HepG2 (cell line): ENCODE measurements around the gene CEP164. TPM values are rescaled to one million over a fixed set of nuclear protein-coding genes. Genes with fewer than 3 reads are reported as not detected.

ENCODE experiments used
- AHR ChIP-seq: IDR thresholded peaks from 2 replicates; pipeline ENCODE4 v1.6.1; 2018; ENCODE audit warnings: missing genetic modification reagents, missing compliant biosample characterization
- ATF7 ChIP-seq, 2 experiments: fragments of 450-650 bp in 1 of 2; sonication (generic) in 1 of 2; formaldehyde crosslinking in 1 of 2; IDR thresholded peaks; 2 replicates each; pipeline versions ENCODE4 v1.4.0 to v1.6.1; 2016 to 2020; ENCODE audit warnings: antibody characterized with exemption in 1 of 2, mild to moderate bottlenecking in 1 of 2, missing genetic modification reagents in 1 of 2
- E2F1 ChIP-seq: sonication (generic); formaldehyde crosslinking; IDR thresholded peaks from 2 replicates; pipeline ENCODE4 v1.5.0; 2020; ENCODE audit warnings: missing genetic modification reagents
- FOXK1 ChIP-seq: sonication (generic); formaldehyde crosslinking; IDR thresholded peaks from 2 replicates; pipeline ENCODE4 v1.4.0; 2020; ENCODE audit warnings: low read depth, missing genetic modification reagents, borderline replicate concordance
- HIC2 ChIP-seq: sonication (generic); formaldehyde crosslinking; IDR thresholded peaks from 2 replicates; pipeline ENCODE4 v1.9.0; 2022; ENCODE audit warnings: low read depth, missing genetic modification reagents
- MED8 ChIP-seq: sonication (generic); formaldehyde crosslinking; IDR thresholded peaks from 2 replicates; pipeline ENCODE4 v1.8.1; 2023; ENCODE audit warnings: mild to moderate bottlenecking, missing genetic modification reagents; ENCODE audit not compliant: insufficient replicate concordance
- NR2C2 ChIP-seq: sonication (generic); formaldehyde crosslinking; IDR thresholded peaks from 2 replicates; pipeline ENCODE4 v1.4.0; 2020; ENCODE audit warnings: missing genetic modification reagents, mild to moderate bottlenecking, moderate library complexity, borderline replicate concordance
- NRL ChIP-seq: sonication (generic); formaldehyde crosslinking; IDR thresholded peaks from 2 replicates; pipeline ENCODE4 v1.5.0; 2020; ENCODE audit warnings: missing genetic modification reagents, mild to moderate bottlenecking, moderate library complexity, borderline replicate concordance
- RBFOX2 ChIP-seq: fragments of 200-400 bp; formaldehyde crosslinking; IDR thresholded peaks from 2 replicates; pipeline ENCODE4 v1.6.1; 2017; ENCODE audit warnings: low read depth, mild to moderate bottlenecking, low read length
- SMAD3 ChIP-seq: sonication (generic); formaldehyde crosslinking; IDR thresholded peaks from 2 replicates; pipeline ENCODE4 v1.4.0; 2020; ENCODE audit warnings: missing genetic modification reagents
- SMC3 ChIP-seq: IDR thresholded peaks from 2 replicates; pipeline ENCODE4 v1.6.1; 2011; ENCODE audit warnings: low read length, improper control_type of control experiment
- SUZ12 ChIP-seq: fragments of 150-350 bp; IDR thresholded peaks from 2 replicates; pipeline ENCODE4 v1.6.1; 2014; ENCODE audit warnings: low read depth, low read length
- ZIK1 ChIP-seq: sonication (generic); formaldehyde crosslinking; IDR thresholded peaks from 2 replicates; pipeline ENCODE4 v1.5.0; 2020; ENCODE audit warnings: mild to moderate bottlenecking, low read depth, missing genetic modification reagents, borderline replicate concordance
- ZNF468 ChIP-seq: sonication (generic); formaldehyde crosslinking; IDR thresholded peaks from 2 replicates; pipeline ENCODE4 v1.8.0; 2022; ENCODE audit warnings: mild to moderate bottlenecking, moderate library complexity, missing genetic modification reagents
- polyA plus RNA-seq, 8 experiments: library from polyadenylated mRNA; depleted of rRNA in 3 of 8; stranded (reverse) in 7 of 8; unstranded in 1 of 8; fragments of >200 nt; fragmentation: Illumina TruSeq in 4 of 8; extraction: Trizol in 4 of 8; gene quantifications; 2 replicates each; pipeline versions ENCODE4 v1.2.1 to v1.2.3, GENCODE V29; 2011 to 2016; ENCODE audit warnings: low read depth in 4 of 8, missing spikeins in 1 of 8, mixed read lengths in 1 of 8; ENCODE audit not compliant: insufficient read depth in 1 of 8
- total RNA-seq, 5 experiments: library from RNA; depleted of rRNA; stranded (reverse); fragments of >200 nt; fragmentation: Illumina TruSeq; extraction: Trizol; gene quantifications; 2 replicates each; pipeline ENCODE4 v1.2.3, GENCODE V29; 2016; ENCODE audit warnings: low read depth in 1 of 5
- TF ChIP-seq, protein P1 (sequence below): sonication (generic); formaldehyde crosslinking; IDR thresholded peaks from 2 replicates; pipeline ENCODE4 v1.4.0; 2020; ENCODE audit warnings: mild to moderate bottlenecking, missing genetic modification reagents
- TF ChIP-seq, protein P2 (sequence below): sonication (generic); formaldehyde crosslinking; IDR thresholded peaks from 2 replicates; pipeline ENCODE4 v1.4.0; 2020; ENCODE audit warnings: low read depth, missing genetic modification reagents

The CEP164 gene
- total and polyA plus RNA-seq, 2 of the 13 experiments (the other 11 are each of a cell fraction or from before 2014, with no cell fraction given), result 11.4 to 15.2 TPM

GRCh38 chr11:117316197-117316961 lies 11.3 kb upstream of the CEP164 start, which contains the start of gene BACE1 (continued):
- TF ChIP-seq E2F1 (CRISPR knock-in tag) (peak; percentile 62; the same call in 1 of the 2 replicates), SMC3 (peak; percentile 23; the same call in 1 of the 2 replicates), ZIK1 (CRISPR knock-in tag) (no peak), ZNF468 (no peak), SUZ12 (peak; percentile 46), NR2C2 (peak; percentile 65; the same call in 1 of the 2 replicates), ATF7 (IDR thresholded peaks at IDR 0.05) (no peak), ATF7 (CRISPR knock-in tag; IDR thresholded peaks at IDR 0.05) (no peak), SMAD3 (CRISPR knock-in tag) (peak; percentile 49; the same call in 1 of the 2 replicates), NRL (peak; percentile 64; the same call in 1 of the 2 replicates), FOXK1 (CRISPR knock-in tag) (peak; percentile 44; the same call in 1 of the 2 replicates), RBFOX2 (0 out of 2 replicates have a peak, but pooled peaks have one; percentile 33), MED8 (CRISPR knock-in tag) (no peak), HIC2 (CRISPR knock-in tag) (peak; percentile 57; the same call in 1 of the 2 replicates), AHR (peak; percentile 41; the same call in 1 of the 2 replicates)
- TF ChIP-seq, protein P1, sequence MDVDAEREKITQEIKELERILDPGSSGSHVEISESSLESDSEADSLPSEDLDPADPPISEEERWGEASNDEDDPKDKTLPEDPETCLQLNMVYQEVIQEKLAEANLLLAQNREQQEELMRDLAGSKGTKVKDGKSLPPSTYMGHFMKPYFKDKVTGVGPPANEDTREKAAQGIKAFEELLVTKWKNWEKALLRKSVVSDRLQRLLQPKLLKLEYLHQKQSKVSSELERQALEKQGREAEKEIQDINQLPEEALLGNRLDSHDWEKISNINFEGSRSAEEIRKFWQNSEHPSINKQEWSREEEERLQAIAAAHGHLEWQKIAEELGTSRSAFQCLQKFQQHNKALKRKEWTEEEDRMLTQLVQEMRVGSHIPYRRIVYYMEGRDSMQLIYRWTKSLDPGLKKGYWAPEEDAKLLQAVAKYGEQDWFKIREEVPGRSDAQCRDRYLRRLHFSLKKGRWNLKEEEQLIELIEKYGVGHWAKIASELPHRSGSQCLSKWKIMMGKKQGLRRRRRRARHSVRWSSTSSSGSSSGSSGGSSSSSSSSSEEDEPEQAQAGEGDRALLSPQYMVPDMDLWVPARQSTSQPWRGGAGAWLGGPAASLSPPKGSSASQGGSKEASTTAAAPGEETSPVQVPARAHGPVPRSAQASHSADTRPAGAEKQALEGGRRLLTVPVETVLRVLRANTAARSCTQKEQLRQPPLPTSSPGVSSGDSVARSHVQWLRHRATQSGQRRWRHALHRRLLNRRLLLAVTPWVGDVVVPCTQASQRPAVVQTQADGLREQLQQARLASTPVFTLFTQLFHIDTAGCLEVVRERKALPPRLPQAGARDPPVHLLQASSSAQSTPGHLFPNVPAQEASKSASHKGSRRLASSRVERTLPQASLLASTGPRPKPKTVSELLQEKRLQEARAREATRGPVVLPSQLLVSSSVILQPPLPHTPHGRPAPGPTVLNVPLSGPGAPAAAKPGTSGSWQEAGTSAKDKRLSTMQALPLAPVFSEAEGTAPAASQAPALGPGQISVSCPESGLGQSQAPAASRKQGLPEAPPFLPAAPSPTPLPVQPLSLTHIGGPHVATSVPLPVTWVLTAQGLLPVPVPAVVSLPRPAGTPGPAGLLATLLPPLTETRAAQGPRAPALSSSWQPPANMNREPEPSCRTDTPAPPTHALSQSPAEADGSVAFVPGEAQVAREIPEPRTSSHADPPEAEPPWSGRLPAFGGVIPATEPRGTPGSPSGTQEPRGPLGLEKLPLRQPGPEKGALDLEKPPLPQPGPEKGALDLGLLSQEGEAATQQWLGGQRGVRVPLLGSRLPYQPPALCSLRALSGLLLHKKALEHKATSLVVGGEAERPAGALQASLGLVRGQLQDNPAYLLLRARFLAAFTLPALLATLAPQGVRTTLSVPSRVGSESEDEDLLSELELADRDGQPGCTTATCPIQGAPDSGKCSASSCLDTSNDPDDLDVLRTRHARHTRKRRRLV (CRISPR knock-in tag), result no peak
- TF ChIP-seq, protein P2, sequence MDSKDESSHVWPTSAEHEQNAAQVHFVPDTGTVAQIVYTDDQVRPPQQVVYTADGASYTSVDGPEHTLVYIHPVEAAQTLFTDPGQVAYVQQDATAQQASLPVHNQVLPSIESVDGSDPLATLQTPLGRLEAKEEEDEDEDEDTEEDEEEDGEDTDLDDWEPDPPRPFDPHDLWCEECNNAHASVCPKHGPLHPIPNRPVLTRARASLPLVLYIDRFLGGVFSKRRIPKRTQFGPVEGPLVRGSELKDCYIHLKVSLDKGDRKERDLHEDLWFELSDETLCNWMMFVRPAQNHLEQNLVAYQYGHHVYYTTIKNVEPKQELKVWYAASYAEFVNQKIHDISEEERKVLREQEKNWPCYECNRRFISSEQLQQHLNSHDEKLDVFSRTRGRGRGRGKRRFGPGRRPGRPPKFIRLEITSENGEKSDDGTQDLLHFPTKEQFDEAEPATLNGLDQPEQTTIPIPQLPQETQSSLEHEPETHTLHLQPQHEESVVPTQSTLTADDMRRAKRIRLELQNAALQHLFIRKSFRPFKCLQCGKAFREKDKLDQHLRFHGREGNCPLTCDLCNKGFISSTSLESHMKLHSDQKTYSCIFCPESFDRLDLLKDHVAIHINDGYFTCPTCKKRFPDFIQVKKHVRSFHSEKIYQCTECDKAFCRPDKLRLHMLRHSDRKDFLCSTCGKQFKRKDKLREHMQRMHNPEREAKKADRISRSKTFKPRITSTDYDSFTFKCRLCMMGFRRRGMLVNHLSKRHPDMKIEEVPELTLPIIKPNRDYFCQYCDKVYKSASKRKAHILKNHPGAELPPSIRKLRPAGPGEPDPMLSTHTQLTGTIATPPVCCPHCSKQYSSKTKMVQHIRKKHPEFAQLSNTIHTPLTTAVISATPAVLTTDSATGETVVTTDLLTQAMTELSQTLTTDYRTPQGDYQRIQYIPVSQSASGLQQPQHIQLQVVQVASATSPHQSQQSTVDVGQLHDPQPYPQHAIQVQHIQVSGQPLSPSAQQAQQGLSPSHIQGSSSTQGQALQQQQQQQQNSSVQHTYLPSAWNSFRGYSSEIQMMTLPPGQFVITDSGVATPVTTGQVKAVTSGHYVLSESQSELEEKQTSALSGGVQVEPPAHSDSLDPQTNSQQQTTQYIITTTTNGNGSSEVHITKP (CRISPR knock-in tag), result peak; percentile 64; the same call in 1 of the 2 replicates
